ENCODE measurements around the gene TARS1.

GRCh38 chr5:33501260-33501659 is 60.5 kb downstream of the TARS1 start:
- TF ChIP-seq, protein P1, sequence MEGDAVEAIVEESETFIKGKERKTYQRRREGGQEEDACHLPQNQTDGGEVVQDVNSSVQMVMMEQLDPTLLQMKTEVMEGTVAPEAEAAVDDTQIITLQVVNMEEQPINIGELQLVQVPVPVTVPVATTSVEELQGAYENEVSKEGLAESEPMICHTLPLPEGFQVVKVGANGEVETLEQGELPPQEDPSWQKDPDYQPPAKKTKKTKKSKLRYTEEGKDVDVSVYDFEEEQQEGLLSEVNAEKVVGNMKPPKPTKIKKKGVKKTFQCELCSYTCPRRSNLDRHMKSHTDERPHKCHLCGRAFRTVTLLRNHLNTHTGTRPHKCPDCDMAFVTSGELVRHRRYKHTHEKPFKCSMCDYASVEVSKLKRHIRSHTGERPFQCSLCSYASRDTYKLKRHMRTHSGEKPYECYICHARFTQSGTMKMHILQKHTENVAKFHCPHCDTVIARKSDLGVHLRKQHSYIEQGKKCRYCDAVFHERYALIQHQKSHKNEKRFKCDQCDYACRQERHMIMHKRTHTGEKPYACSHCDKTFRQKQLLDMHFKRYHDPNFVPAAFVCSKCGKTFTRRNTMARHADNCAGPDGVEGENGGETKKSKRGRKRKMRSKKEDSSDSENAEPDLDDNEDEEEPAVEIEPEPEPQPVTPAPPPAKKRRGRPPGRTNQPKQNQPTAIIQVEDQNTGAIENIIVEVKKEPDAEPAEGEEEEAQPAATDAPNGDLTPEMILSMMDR (CRISPR knock-in tag; IDR thresholded peaks at IDR 0.05): no peak
- no peak for TF ChIP-seq ZNF781 (CRISPR knock-in tag; IDR thresholded peaks at IDR 0.05; ENCODE audit: borderline replicate concordance, not compliant biosample characterization)
